Measurements from ENCODE around the gene TIRAP.
"Not testable (repeated sequence)": the region's sequence is repeated elsewhere in the genome, so short reads cannot be mapped to it uniquely, and the experiment has no call there.

Gene TIRAP

GRCh38 chr11:126288237-126288636 lies 5.3 kb downstream of the TIRAP start:
- DNase-seq, result no peak

GRCh38 chr11:126290887-126291286 lies 8.0 kb downstream of the TIRAP start:
- DNase-seq, result no peak

GRCh38 chr11:126293726-126294125 lies 10.8 kb downstream of the TIRAP start:
- DNase-seq, result no peak

- DNase-seq, result no peak
Measured at GRCh38 chr11:126297004-126297403, 14.1 kb downstream of the TIRAP start.

GRCh38 chr11:126303623-126304456 lies 20.9 kb downstream of the TIRAP start, which contains the start of gene DCPS:
Gene DCPS (plus strand): TSS chr11:126304060. CDS start chr11:126304081, 21 bp downstream.
- DNase-seq, result peak; percentile 87 to 89

GRCh38 chr11:126304457-126305075 lies 21.7 kb downstream of the TIRAP start:
- peak in 1 of 2 experiments; percentile 32 for DNase-seq

- DNase-seq, result no peak
Measured at GRCh38 chr11:126305699-126306098, 22.8 kb downstream of the TIRAP start.

- no peak for DNase-seq
Measured at GRCh38 chr11:126307706-126308105, 24.8 kb downstream of the TIRAP start.

- DNase-seq, result no peak
Measured at GRCh38 chr11:126308271-126308671, 25.4 kb downstream of the TIRAP start.

GRCh38 chr11:126308771-126309170 lies 25.9 kb downstream of the TIRAP start:
- not testable (repeated sequence) for DNase-seq

GRCh38 chr11:126310200-126310991 lies 27.5 kb downstream of the TIRAP start:
- DNase-seq, result peak; percentile 65 to 68

GRCh38 chr11:126310992-126311310 lies 28.1 kb downstream of the TIRAP start:
- DNase-seq, result no peak

- DNase-seq, result no peak
Measured at GRCh38 chr11:126311401-126312291, 28.8 kb downstream of the TIRAP start.

- DNase-seq, result no peak
Measured at GRCh38 chr11:126312961-126313360, 30.1 kb downstream of the TIRAP start.

GRCh38 chr11:126313826-126314225 lies 30.9 kb downstream of the TIRAP start:
- no peak for DNase-seq

- DNase-seq, result no peak
Measured at GRCh38 chr11:126317432-126317755, 34.5 kb downstream of the TIRAP start.

GRCh38 chr11:126317756-126318573 lies 35.1 kb downstream of the TIRAP start:
- DNase-seq, result peak; percentile 21 to 35

- peak in 1 of 2 experiments; percentile 34 for DNase-seq
Measured at GRCh38 chr11:126318574-126319373, 35.9 kb downstream of the TIRAP start.

GRCh38 chr11:126319374-126319740 lies 36.5 kb downstream of the TIRAP start:
- DNase-seq, result no peak

GRCh38 chr11:126322996-126323395 lies 40.1 kb downstream of the TIRAP start:
- no peak for DNase-seq

Data from activated CD4-positive, alpha-beta T cell treated with anti-CD3 and anti-CD28 coated beads, Interleukin-2, amount 50 U/mL, for 48 hours (primary cell).